Spleen (tissue), 11 donors: ENCODE measurements around the gene TMTC2. TPM values are rescaled to one million over a fixed set of nuclear protein-coding genes. Genes with fewer than 3 reads are reported as not detected.

Experiments
- DNase-seq: peaks from one replicate; pipeline ENCODE4 v3.0.0-alpha.2; 2020
- H3K27ac ChIP-seq, 8 donors: fragments of 200-600 bp; sonication (generic) in 7 of 8; 1 replicate in 4 of 8; 2 replicates in 4 of 8; pipeline versions ENCODE4 v1.5.0 to v1.8.0; 2016 to 2021; ENCODE audit warnings: inconsistent platforms in 4 of 8, mild to moderate bottlenecking in 4 of 8, moderate library complexity in 1 of 8
- H3K27me3 ChIP-seq, 7 donors: fragments of 200-600 bp; sonication (generic) in 6 of 7; replicated peaks in 1 of 7; 1 replicate in 4 of 7; 2 replicates in 3 of 7; pipeline versions ENCODE4 v1.5.0 to v1.8.0; 2016 to 2021; ENCODE audit warnings: inconsistent platforms in 3 of 7, mild to moderate bottlenecking in 1 of 7
- H3K36me3 ChIP-seq, 6 donors: fragments of 200-600 bp; sonication (generic) in 5 of 6; 1 replicate in 4 of 6; 2 replicates in 2 of 6; pipeline versions ENCODE4 v1.5.0 to v1.8.0; 2016 to 2021; ENCODE audit warnings: inconsistent platforms in 2 of 6
- H3K4me1 ChIP-seq, 6 donors: fragments of 200-600 bp; sonication (generic) in 5 of 6; 1 replicate in 3 of 6; 2 replicates in 3 of 6; pipeline versions ENCODE4 v1.5.0 to v1.8.0; 2016 to 2021; ENCODE audit warnings: inconsistent platforms in 3 of 6
- H3K4me3 ChIP-seq, 8 donors: fragments of 200-600 bp; sonication (generic) in 7 of 8; 1 replicate in 4 of 8; 2 replicates in 4 of 8; pipeline versions ENCODE4 v1.5.0 to v1.8.0; 2016 to 2021; ENCODE audit warnings: inconsistent platforms in 4 of 8, mild to moderate bottlenecking in 4 of 8, moderate library complexity in 2 of 8
- H3K9me3 ChIP-seq, 8 donors: fragments of 200-600 bp; sonication (generic) in 7 of 8; 1 replicate in 4 of 8; 2 replicates in 4 of 8; pipeline versions ENCODE4 v1.5.0 to v1.8.0; 2016 to 2021; ENCODE audit warnings: inconsistent platforms in 4 of 8
- POLR2A ChIP-seq, 3 donors: fragments of 450-650 bp; IDR thresholded peaks; one replicate each; pipeline ENCODE4 v1.5.1; 2017; ENCODE audit warnings: antibody characterized with exemption in 3 of 3, mild to moderate bottlenecking in 1 of 3
- POLR2AphosphoS5 ChIP-seq, 3 donors: sonication (generic); formaldehyde crosslinking; IDR thresholded peaks; one replicate each; pipeline ENCODE4 v1.5.1; 2017; ENCODE audit warnings: antibody characterized with exemption in 3 of 3
- WGBS, 5 donors: extraction: QIAGEN DNeasy Blood & Tissue Kit in 3 of 5; methylation state at CpG; one replicate each; pipeline versions ENCODE4 v1.1.5 to v1.1.7; 2013 to 2018; 5-methylcytosine and 5-hydroxymethylcytosine counted together
- intact Hi-C: fragments of 100-400 bp; cut with DNase I; formaldehyde crosslinking; loops from one replicate; pipeline ENCODE4 v1.15.0; 2023; ENCODE audit warnings: low total_unique reads
- polyA plus RNA-seq, 3 donors: library from polyadenylated mRNA; stranded (reverse); fragments of 200-250 nt; gene quantifications; one replicate each; pipeline ENCODE4 v1.2.1, GENCODE V29; 2013
- total RNA-seq, 7 donors: library from RNA; depleted of rRNA in 3 of 7; stranded (reverse); fragments of >200 nt in 3 of 7; fragmentation: NEBNext Ultra II Directional in 4 of 7; extraction: Animal tissue kit (Norgen Biotek cat#: 25700) in 4 of 7; gene quantifications; one replicate each; pipeline versions ENCODE4 v1.1.0 to v1.2.1, GENCODE V29; 2016 to 2021
- TF ChIP-seq, protein P1 (sequence below), 11 experiments: fragments of 200-600 bp in 7 of 11; fragments of 450-650 bp in 4 of 11; sonication (generic) in 4 of 11; IDR thresholded peaks in 8 of 11; conservative IDR thresholded peaks in 3 of 11; 1 replicate in 7 of 11; 2 replicates in 4 of 11; pipeline versions ENCODE4 v1.4.0 to v1.8.0; 2016 to 2021; ENCODE audit warnings: antibody characterized with exemption in 11 of 11, inconsistent platforms in 4 of 11, mild to moderate bottlenecking in 1 of 11
- donor health status: healthy with polysubstance abuse.
- donor health status: DM: no; HTN: no; CAD: no; lungs with moderate emphysema.
- donor health status: DM: no; HTN: no; CAD: no.
- donor health status: Bipolar disorder and iron deficiency.
- donor health status: healthy.
- donor health status: DM: no; HTN: no; CAD: no.
- donor health status: DM: yes; HTN: yes; CAD: no.

Gene TMTC2
- total and polyA plus RNA-seq, 10 donors = 0.74 to 8.5 (median 4.0) TPM

DNA sequence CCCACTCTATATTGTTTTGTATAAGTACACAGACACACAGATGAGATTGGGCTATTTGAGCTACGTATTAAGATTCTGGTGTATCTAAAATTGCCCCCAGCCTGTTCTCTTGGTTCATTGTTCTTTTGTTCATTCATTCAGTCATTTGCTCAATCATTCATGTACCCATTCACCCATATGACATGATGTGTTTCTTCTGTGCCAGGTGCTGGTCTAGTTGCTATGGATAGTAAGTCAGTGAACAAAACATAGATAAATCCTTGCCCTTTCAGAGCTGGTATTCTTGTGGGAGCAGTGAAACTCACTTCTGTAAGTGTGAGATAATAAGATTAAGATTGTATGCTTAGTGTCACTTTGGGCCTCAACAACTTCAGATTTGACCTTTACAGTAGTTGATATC lies 191.3 kb downstream of the TMTC2 start:
- WGBS, 5 donors = 87 to 97% (median 90%) methylated on average over 1 of the region's 1 CpG
- Histone ChIP-seq H3K4me1 (no peaks in the 10 kb centered on the region), H3K36me3 (no peaks in the 10 kb centered on the region), H3K27ac (no peak overlapping the region), H3K4me3 (no peak overlapping the region), H3K27me3 (no peaks in the 10 kb centered on the region), H3K9me3 (no peaks in the 10 kb centered on the region)
- intact Hi-C loops = no loop called here
- DNase-seq = no peak
- TF ChIP-seq POLR2AphosphoS5 (IDR thresholded peaks at IDR 0.05) (no peak), POLR2A (IDR thresholded peaks at IDR 0.05) (no peak)
- TF ChIP-seq, protein P1, sequence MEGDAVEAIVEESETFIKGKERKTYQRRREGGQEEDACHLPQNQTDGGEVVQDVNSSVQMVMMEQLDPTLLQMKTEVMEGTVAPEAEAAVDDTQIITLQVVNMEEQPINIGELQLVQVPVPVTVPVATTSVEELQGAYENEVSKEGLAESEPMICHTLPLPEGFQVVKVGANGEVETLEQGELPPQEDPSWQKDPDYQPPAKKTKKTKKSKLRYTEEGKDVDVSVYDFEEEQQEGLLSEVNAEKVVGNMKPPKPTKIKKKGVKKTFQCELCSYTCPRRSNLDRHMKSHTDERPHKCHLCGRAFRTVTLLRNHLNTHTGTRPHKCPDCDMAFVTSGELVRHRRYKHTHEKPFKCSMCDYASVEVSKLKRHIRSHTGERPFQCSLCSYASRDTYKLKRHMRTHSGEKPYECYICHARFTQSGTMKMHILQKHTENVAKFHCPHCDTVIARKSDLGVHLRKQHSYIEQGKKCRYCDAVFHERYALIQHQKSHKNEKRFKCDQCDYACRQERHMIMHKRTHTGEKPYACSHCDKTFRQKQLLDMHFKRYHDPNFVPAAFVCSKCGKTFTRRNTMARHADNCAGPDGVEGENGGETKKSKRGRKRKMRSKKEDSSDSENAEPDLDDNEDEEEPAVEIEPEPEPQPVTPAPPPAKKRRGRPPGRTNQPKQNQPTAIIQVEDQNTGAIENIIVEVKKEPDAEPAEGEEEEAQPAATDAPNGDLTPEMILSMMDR (IDR thresholded peaks at IDR 0.05 in 8 of 11, conservative IDR thresholded peaks at IDR 0.05 in 3 of 11) = no peak

DNA sequence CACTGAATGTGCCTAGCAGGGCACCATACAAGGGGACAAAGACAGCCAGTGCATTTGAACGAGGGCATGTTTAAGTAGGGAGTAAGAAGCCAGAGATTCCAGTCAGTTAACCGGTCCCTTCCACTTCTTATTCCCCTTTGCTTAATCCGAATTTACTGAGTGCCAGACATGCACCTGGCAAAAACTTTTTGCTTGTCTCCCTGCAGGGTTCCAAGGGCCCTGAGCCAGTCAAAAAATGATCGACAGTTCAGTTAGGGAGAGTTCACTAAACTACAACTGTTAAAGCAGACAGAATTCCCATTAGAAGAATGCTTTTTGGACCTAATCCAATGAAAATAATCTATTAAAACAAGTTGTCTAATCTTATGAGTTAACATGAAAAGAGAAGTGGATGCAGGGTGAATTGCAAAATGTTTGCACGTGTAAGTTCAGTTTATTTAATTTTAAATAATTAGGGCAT lies 193.8 kb downstream of the TMTC2 start:
- DNase-seq = no peak
- no peak for TF ChIP-seq POLR2AphosphoS5 (IDR thresholded peaks at IDR 0.05)
- TF ChIP-seq, protein P1 (IDR thresholded peaks at IDR 0.05 in 8 of 11, conservative IDR thresholded peaks at IDR 0.05 in 3 of 11) = no peak
- TF ChIP-seq POLR2A (IDR thresholded peaks at IDR 0.05) = no peak
- Histone ChIP-seq H3K27ac (no peak overlapping the region), H3K9me3 (no peaks in the 10 kb centered on the region), H3K36me3 (no peaks in the 10 kb centered on the region), H3K27me3 (no peaks in the 10 kb centered on the region), H3K4me1 (no peaks in the 10 kb centered on the region), H3K4me3 (no peak overlapping the region)
- WGBS, 5 donors = 60 to 78% (median 69%) methylated on average over 5 of the region's 5 CpGs
- intact Hi-C loops = no loop called here

DNA sequence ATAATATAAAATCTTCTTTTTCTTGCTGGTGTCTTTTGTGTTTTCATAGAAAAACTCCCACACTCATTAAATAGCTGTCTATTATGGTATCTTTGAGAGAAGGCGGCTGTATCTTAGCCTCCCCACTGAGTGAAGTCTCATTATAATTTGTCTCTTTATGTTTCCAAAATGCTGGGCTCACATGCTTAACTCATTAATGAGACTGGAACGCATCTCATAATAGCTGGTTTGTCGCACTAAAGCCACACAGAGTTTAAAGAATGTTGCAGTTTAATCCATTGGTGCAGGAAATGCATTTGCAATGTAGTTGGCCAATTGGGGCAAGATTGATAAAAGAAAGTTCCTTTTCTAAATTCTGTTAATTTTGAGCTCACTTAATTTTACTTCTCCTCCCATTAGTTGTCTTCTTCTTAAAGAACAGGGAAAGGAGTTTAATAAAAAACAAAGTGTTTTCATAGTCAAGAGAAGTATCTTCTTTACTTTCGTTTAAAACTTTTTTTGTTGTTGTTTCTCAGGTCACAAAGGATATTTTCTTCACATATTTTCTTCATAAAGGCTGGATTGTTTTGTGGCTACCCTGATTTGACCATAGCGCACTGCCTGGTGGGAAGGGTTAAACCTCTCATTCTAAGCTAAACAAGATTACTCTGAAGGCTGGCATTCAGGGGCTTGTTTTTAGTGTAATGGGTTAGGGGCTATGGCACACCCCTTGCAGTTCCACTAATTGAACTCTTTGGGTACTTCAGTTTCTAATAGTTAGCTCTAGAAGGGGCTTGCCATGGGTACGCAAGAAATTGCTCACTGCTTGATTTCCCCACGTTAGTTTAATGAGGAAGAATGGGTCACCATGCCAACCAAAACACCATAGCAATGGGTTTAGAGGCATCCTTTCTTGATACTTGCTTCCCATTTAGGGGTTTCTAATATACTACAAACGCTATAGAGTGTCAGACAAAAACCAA lies 197.0 kb downstream of the TMTC2 start:
- whole genome bisulfite sequencing, 5 donors = 76 to 89% (median 81%) methylated on average over 8 of the region's 8 CpGs
- Histone ChIP-seq H3K27ac (no peak overlapping the region), H3K4me1 (no peaks in the 10 kb centered on the region), H3K36me3 (no peaks in the 10 kb centered on the region), H3K27me3 (no peaks in the 10 kb centered on the region), H3K9me3 (no peaks in the 10 kb centered on the region), H3K4me3 (no peak overlapping the region)
- intact Hi-C loops = no loop called here
- no peak for DNase-seq
- no peak for TF ChIP-seq POLR2AphosphoS5 (IDR thresholded peaks at IDR 0.05)
- TF ChIP-seq, protein P1 (IDR thresholded peaks at IDR 0.05 in 8 of 11, conservative IDR thresholded peaks at IDR 0.05 in 3 of 11) = no peak
- no peak for TF ChIP-seq POLR2A (IDR thresholded peaks at IDR 0.05)

DNA sequence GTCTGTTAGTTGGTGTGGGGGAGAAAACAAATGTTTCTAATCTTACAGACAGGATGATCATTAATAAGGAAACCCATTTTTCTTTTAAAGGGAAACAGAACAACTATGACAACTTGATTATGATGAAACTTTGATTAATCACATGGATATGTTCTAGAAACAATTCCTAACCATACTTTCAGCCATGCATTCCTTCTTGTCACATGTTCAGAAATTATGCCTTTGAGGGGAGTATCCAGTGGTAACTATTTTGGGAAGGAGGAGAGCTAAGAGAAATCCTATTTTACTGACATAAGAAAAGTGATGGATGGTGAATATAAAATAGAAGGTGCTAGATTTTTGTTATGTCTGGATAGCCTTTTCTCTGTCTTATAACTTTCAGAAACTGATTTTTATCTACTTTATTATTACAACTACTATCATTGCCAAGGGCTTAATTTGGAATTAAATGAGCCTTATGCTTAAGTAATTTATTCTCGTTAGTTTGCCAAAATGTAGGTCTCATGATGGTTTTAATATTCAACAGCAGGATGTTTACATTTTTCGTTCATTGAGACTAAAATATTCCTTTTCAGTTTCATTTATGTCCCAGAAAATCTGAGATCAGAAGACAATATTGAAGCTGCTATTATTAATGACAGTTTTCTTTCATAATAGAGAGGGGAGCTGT lies 200.1 kb downstream of the TMTC2 start:
- DNase-seq = no peak
- H3K27ac ChIP-seq = no peak overlapping the region
- TF ChIP-seq POLR2AphosphoS5 (IDR thresholded peaks at IDR 0.05) = no peak
- TF ChIP-seq, protein P1 (IDR thresholded peaks at IDR 0.05 in 8 of 11, conservative IDR thresholded peaks at IDR 0.05 in 3 of 11) = no peak
- TF ChIP-seq POLR2A (IDR thresholded peaks at IDR 0.05) = no peak
- H3K9me3 ChIP-seq = no peaks in the 10 kb centered on the region
- intact Hi-C loops = no loop called here
- no peak overlapping the region for H3K4me3 ChIP-seq
- H3K36me3 ChIP-seq = no peaks in the 10 kb centered on the region
- no peaks in the 10 kb centered on the region for H3K27me3 ChIP-seq
- no peaks in the 10 kb centered on the region for H3K4me1 ChIP-seq
- 70 to 83% (median 74%) methylated on average over 2 of the region's 2 CpGs for WGBS, 5 donors
